ENCODE measurements around the gene SLC17A4. TPM values are rescaled to one million over a fixed set of nuclear protein-coding genes. Genes with fewer than 3 reads are reported as not detected.

Gene SLC17A4
- total RNA-seq, 1 experiment from 2014 or later: not detected

GRCh38 chr6:25794784-25795183 lies 40.2 kb downstream of the SLC17A4 start:
- TF ChIP-seq EZH2 (IDR thresholded peaks at IDR 0.05; ENCODE audit: borderline replicate concordance, low read depth, low read length, poor library complexity, severe bottlenecking): no peak
- TF ChIP-seq, protein P1, sequence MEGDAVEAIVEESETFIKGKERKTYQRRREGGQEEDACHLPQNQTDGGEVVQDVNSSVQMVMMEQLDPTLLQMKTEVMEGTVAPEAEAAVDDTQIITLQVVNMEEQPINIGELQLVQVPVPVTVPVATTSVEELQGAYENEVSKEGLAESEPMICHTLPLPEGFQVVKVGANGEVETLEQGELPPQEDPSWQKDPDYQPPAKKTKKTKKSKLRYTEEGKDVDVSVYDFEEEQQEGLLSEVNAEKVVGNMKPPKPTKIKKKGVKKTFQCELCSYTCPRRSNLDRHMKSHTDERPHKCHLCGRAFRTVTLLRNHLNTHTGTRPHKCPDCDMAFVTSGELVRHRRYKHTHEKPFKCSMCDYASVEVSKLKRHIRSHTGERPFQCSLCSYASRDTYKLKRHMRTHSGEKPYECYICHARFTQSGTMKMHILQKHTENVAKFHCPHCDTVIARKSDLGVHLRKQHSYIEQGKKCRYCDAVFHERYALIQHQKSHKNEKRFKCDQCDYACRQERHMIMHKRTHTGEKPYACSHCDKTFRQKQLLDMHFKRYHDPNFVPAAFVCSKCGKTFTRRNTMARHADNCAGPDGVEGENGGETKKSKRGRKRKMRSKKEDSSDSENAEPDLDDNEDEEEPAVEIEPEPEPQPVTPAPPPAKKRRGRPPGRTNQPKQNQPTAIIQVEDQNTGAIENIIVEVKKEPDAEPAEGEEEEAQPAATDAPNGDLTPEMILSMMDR (conservative IDR thresholded peaks at IDR 0.05; ENCODE audit: low read depth, low read length): no peak
- no peaks in the 10 kb centered on the region for H3K36me3 ChIP-seq (ENCODE audit: insufficient read depth, low read length, poor library complexity, severe bottlenecking)
- no peaks in the 10 kb centered on the region for H3K4me1 ChIP-seq (ENCODE audit: insufficient read depth, low read length, poor library complexity, severe bottlenecking)
- intact Hi-C loops (cut with micrococcal nuclease; ENCODE audit: unreplicated experiment): no loop called here
- H3K27me3 ChIP-seq (replicated peaks; ENCODE audit: insufficient read depth, low read depth, low read length, poor library complexity): peaks cover 11% of the 10 kb centered on the region
- no TSS peak for BruUV-seq (replicated peaks)
- no peak for DNase-seq (ENCODE audit: low spot score)
- ChIA-PET CTCF (no interaction called here), POLR2A (ENCODE audit: low non-redundant PET) (no interaction called here)
- no peaks in the 10 kb centered on the region for H3K9me3 ChIP-seq (ENCODE audit: low read depth, low read length, poor library complexity, severe bottlenecking)
- no peak overlapping the region for H3K27ac ChIP-seq (ENCODE audit: low read depth, low read length, poor library complexity, severe bottlenecking)
- no peak overlapping the region for H3K4me3 ChIP-seq (ENCODE audit: low read depth, low read length, poor library complexity, severe bottlenecking)

DNA sequence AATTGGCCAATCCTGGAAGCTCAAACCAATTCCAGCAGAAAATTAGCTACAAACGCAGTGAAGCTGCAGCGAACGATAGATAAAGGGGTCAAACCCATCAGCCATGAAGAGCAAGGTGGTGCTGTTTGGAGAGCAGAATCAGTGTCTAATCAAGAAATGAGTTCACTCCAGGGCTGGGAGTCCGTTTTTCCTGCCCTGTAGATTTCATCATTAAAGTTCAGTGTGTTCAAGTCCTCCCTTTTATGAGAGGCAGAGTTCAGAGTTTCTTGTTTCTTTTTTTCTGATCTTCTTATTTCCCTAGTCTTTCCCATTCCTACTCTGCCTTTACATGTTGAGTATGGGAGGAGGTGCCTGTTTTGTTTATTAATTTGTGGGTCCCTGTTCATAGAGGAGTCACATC lies 46.9 kb downstream of the SLC17A4 start:
- no peak overlapping the region for H3K4me3 ChIP-seq (ENCODE audit: low read depth, low read length, poor library complexity, severe bottlenecking)
- POLR2A ChIA-PET (ENCODE audit: low non-redundant PET): no interaction called here
- TF ChIP-seq, protein P1 (conservative IDR thresholded peaks at IDR 0.05; ENCODE audit: low read depth, low read length): no peak
- no peak for TF ChIP-seq EZH2 (IDR thresholded peaks at IDR 0.05; ENCODE audit: borderline replicate concordance, low read depth, low read length, poor library complexity, severe bottlenecking)
- H3K27me3 ChIP-seq (replicated peaks; ENCODE audit: insufficient read depth, low read depth, low read length, poor library complexity): peaks cover 33% of the 10 kb centered on the region
- CTCF ChIA-PET: no interaction called here
- H3K9me3 ChIP-seq (ENCODE audit: low read depth, low read length, poor library complexity, severe bottlenecking): no peaks in the 10 kb centered on the region
- no TSS peak for BruUV-seq (replicated peaks)
- no peak for DNase-seq (ENCODE audit: low spot score)
- H3K4me1 ChIP-seq (ENCODE audit: insufficient read depth, low read length, poor library complexity, severe bottlenecking): no peaks in the 10 kb centered on the region
- no peaks in the 10 kb centered on the region for H3K36me3 ChIP-seq (ENCODE audit: insufficient read depth, low read length, poor library complexity, severe bottlenecking)
- intact Hi-C loops (cut with micrococcal nuclease; ENCODE audit: unreplicated experiment): no loop called here
- no peak overlapping the region for H3K27ac ChIP-seq (ENCODE audit: low read depth, low read length, poor library complexity, severe bottlenecking)

- CTCF ChIA-PET: no interaction called here
These were observed 50.3 kb downstream of the SLC17A4 start for GRCh38 chr6:25804804-25805203.

More at GRCh38 chr6:25804804-25805203, 50.3 kb downstream of the SLC17A4 start:
- H3K27ac ChIP-seq (ENCODE audit: low read depth, low read length, poor library complexity, severe bottlenecking): no peak overlapping the region
- TF ChIP-seq, protein P1 (conservative IDR thresholded peaks at IDR 0.05; ENCODE audit: low read depth, low read length): no peak
- TF ChIP-seq EZH2 (IDR thresholded peaks at IDR 0.05; ENCODE audit: borderline replicate concordance, low read depth, low read length, poor library complexity, severe bottlenecking): no peak
- H3K36me3 ChIP-seq (ENCODE audit: insufficient read depth, low read length, poor library complexity, severe bottlenecking): no peaks in the 10 kb centered on the region
- peaks cover 30% of the 10 kb centered on the region for H3K27me3 ChIP-seq (replicated peaks; ENCODE audit: insufficient read depth, low read depth, low read length, poor library complexity)
- POLR2A ChIA-PET (ENCODE audit: low non-redundant PET): no interaction called here
- intact Hi-C loops (cut with micrococcal nuclease; ENCODE audit: unreplicated experiment): no loop called here
- H3K4me1 ChIP-seq (ENCODE audit: insufficient read depth, low read length, poor library complexity, severe bottlenecking): no peaks in the 10 kb centered on the region
- no peaks in the 10 kb centered on the region for H3K9me3 ChIP-seq (ENCODE audit: low read depth, low read length, poor library complexity, severe bottlenecking)
- DNase-seq (ENCODE audit: low spot score): no peak
- BruUV-seq (replicated peaks): no TSS peak
- no peak overlapping the region for H3K4me3 ChIP-seq (ENCODE audit: low read depth, low read length, poor library complexity, severe bottlenecking)
